Activated gamma-delta T cell treated with anti-CD3 and anti-CD28 coated beads, Interleukin-2, amount 50 U/mL, for 16 hours (primary cell): ENCODE data around the gene PPP1R3F.

Experiments used
- DNase-seq: peaks from one replicate; pipeline ENCODE4 v3.0.0-alpha.2; 2020; ENCODE audit warnings: low read depth

The PPP1R3F gene

GRCh38 chrX:49269767-49270248, at the start of gene PPP1R3F:
Gene PPP1R3F, plus strand, starts transcription at chrX:49269793. Its CDS starts 77 bp downstream, at chrX:49269870.
- DNase-seq: no peak

GRCh38 chrX:49220100-49220499, 49.5 kb upstream of the PPP1R3F start:
- no peak for DNase-seq

GRCh38 chrX:49221868-49222267, 47.7 kb upstream of the PPP1R3F start:
- DNase-seq: no peak

- DNase-seq: no peak
These were observed 43.7 kb upstream of the PPP1R3F start for GRCh38 chrX:49225858-49226257.

GRCh38 chrX:49226946-49227345, 42.6 kb upstream of the PPP1R3F start:
- no peak for DNase-seq

GRCh38 chrX:49227726-49228125, 41.9 kb upstream of the PPP1R3F start:
- DNase-seq: no peak

- DNase-seq: no peak
These were observed 41.4 kb upstream of the PPP1R3F start for GRCh38 chrX:49228185-49228584.

- DNase-seq: peak; percentile 16
These were observed 38.9 kb upstream of the PPP1R3F start for GRCh38 chrX:49230500-49231232.

- DNase-seq: no peak
These were observed 38.1 kb upstream of the PPP1R3F start for GRCh38 chrX:49231333-49232000.

- DNase-seq: no peak
These were observed 37.1 kb upstream of the PPP1R3F start for GRCh38 chrX:49232525-49232924.

GRCh38 chrX:49233176-49233575, 36.4 kb upstream of the PPP1R3F start, which contains the start of gene CACNA1F:
Gene CACNA1F, minus strand, starts transcription at chrX:49233340. Its CDS starts 31 bp downstream, at chrX:49233309.
- DNase-seq: no peak

- no peak for DNase-seq
These were observed 35.6 kb upstream of the PPP1R3F start for GRCh38 chrX:49233887-49234555.

- DNase-seq: no peak
These were observed 32.5 kb upstream of the PPP1R3F start for GRCh38 chrX:49237060-49237459.

GRCh38 chrX:49238735-49239134, 30.9 kb upstream of the PPP1R3F start:
- no peak for DNase-seq

- DNase-seq: no peak
These were observed 27.0 kb upstream of the PPP1R3F start for GRCh38 chrX:49242545-49243066.

- no peak for DNase-seq
These were observed 26.4 kb upstream of the PPP1R3F start for GRCh38 chrX:49243166-49243565.

- DNase-seq: no peak
These were observed 25.4 kb upstream of the PPP1R3F start for GRCh38 chrX:49244207-49244606.

- no peak for DNase-seq
These were observed 23.1 kb upstream of the PPP1R3F start for GRCh38 chrX:49246541-49246940.

- DNase-seq: no peak
These were observed 22.2 kb upstream of the PPP1R3F start for GRCh38 chrX:49247346-49247745.

- DNase-seq: no peak
These were observed 21.4 kb upstream of the PPP1R3F start for GRCh38 chrX:49247916-49248811.

GRCh38 chrX:49249071-49249470, 20.5 kb upstream of the PPP1R3F start:
- DNase-seq: no peak

GRCh38 chrX:49249616-49250015, 20.0 kb upstream of the PPP1R3F start:
- no peak for DNase-seq
